Rectal smooth muscle tissue (tissue), 1 donor: ENCODE data around the gene MAP2K7.
"Not testable (repeated sequence)": the region's sequence is repeated elsewhere in the genome, so short reads cannot be mapped to it uniquely, and the experiment has no call there.

Experiments
- H3K27ac ChIP-seq: one replicate; pipeline ENCODE4 v1.7.0; 2013; ENCODE audit warnings: low read depth, low read length, inconsistent platforms
- H3K27me3 ChIP-seq: one replicate; pipeline ENCODE4 v1.7.0; 2013; ENCODE audit warnings: low read length; ENCODE audit not compliant: control insufficient read depth, insufficient read depth
- H3K36me3 ChIP-seq: one replicate; pipeline ENCODE4 v1.7.0; 2013; ENCODE audit warnings: low read length; ENCODE audit not compliant: control insufficient read depth, insufficient read depth
- H3K4me1 ChIP-seq: one replicate; pipeline ENCODE4 v1.7.0; 2013; ENCODE audit warnings: low read length; ENCODE audit not compliant: control insufficient read depth, insufficient read depth
- H3K4me3 ChIP-seq: one replicate; pipeline ENCODE4 v1.7.0; 2013; ENCODE audit warnings: low read length
- H3K9ac ChIP-seq: one replicate; pipeline ENCODE4 v1.7.0; 2013; ENCODE audit warnings: low read length

MAP2K7 gene

DNA sequence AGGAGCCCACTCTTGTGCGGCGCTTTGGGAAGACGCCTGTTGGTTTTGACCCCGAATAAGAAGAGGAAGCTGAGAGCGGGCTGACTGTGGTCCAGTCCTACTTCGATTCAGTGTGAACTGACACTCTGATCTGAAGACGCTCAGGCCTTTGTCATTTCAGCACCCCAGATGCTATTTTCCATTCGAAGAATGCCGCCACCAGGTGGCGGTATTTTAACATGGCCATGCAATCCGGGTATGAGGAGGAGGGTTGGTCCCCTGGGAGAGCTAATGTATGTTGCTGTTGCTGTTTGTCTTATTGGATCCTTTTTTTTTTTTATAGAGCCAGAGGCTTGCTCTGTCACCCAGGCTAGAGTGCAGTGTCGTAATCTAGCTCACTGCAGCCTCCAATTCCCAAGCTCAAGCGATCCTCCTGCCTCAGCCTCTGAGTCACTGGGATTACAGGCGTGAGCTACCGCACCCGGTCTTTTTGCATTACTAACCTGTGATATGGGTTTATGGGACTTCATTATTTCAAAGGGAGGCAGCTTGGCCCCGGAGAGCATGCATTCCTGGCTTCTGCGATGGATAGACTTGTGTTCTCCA, 40.6 kb downstream of the MAP2K7 start:
- H3K4me1 ChIP-seq = no peaks in the 10 kb centered on the region
- H3K27ac ChIP-seq = peak overlapping the region; percentile 81
- H3K4me3 ChIP-seq = peak overlapping the region; percentile 98
- H3K9ac ChIP-seq = peak overlapping the region; percentile 56
- peaks cover 9% of the 10 kb centered on the region for H3K36me3 ChIP-seq
- H3K27me3 ChIP-seq = no peaks in the 10 kb centered on the region

DNA sequence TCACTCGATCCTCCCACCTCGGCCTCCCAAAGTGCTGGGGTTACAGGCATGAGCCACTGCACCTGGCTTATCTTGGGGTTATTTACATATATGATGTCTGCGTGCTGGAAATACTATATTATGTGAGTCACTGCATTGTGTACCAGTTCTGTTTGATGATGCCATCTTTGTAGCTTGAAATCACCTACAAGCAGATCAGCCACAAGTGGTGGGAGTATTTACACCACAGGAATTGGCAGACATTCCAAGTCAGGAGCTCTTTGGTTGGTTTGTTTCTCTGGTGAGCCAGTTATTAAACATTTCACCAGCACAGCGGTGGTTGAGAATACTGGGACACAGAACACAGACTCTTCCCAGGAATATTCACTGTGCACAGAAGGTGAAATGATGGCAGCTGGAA, 44.3 kb downstream of the MAP2K7 start:
- no peak overlapping the region for H3K4me3 ChIP-seq
- no peaks in the 10 kb centered on the region for H3K36me3 ChIP-seq
- H3K9ac ChIP-seq = no peak overlapping the region
- no peak overlapping the region for H3K27ac ChIP-seq
- no peaks in the 10 kb centered on the region for H3K4me1 ChIP-seq
- no peaks in the 10 kb centered on the region for H3K27me3 ChIP-seq

DNA sequence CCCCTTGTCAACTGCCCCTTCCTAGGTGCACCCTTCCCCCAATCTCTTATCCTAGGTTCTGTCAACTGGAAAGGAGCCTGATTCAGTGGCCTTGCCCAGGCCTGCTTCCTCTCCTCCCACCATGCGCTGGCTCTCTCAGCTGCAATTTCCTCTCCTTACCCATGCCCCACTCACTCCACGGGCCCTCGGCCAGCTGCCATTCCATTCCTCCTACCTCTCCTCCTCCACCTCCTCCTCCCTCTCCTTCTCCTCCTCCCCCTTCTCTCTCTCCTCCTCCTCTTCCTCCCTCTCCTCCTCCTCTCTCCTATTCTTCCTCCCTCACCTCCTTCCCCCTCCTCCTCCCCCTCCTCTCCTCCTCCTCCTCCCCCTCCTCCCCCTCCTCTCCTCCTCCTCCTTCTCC, 49.4 kb downstream of the MAP2K7 start:
- no peak overlapping the region for H3K9ac ChIP-seq

DNA sequence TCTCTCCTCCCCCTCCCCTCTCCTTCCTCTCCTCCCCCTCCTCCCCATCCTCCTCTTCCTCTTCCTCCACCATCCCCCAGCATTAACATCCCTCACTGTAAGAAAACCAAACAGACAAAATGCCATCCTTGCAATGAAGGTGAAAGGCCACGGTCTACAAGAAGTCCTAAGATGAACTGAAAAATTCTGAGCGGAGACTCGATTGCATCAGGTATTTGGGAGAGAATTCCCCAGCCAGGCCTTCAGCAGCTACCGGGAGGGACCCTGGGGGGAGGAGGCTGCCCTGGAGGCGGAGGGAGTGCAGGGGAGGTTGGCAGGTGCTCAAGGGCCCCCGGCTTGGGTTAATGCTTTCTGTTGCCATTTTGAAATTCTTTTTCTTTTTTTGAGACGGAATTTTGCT, 49.9 kb downstream of the MAP2K7 start:
- H3K27me3 ChIP-seq = no peaks in the 10 kb centered on the region
- H3K27ac ChIP-seq = no peak overlapping the region
- no peak overlapping the region for H3K9ac ChIP-seq
- no peaks in the 10 kb centered on the region for H3K4me1 ChIP-seq
- no peak overlapping the region for H3K4me3 ChIP-seq
- H3K36me3 ChIP-seq = peaks cover 4% of the 10 kb centered on the region

More for the DNA sequence above, 49.4 kb downstream of the MAP2K7 start:
- Histone ChIP-seq H3K27ac (no peak overlapping the region), H3K36me3 (peaks cover 2% of the 10 kb centered on the region), H3K4me3 (no peak overlapping the region), H3K4me1 (no peaks in the 10 kb centered on the region), H3K27me3 (no peaks in the 10 kb centered on the region)

DNA sequence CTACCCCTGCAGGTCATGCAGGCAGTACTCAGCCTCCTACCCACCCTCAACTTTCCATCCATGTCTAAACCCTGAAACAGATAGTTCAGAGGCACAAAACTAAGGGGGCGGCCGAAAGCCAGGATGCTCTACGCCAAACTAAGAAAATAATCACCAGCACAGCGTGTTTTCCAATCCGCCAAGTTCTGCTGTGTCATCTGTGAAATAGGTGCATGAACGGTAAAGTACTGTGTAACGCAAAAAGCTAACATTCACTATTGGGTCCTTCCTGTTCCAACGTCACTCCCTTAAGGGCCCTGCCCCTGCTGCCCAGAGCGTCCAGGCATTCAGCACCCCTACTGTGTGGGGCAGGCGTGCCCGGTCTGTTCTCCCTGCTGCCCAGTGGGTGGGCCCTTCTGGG, 52.0 kb downstream of the MAP2K7 start:
- no peak overlapping the region for H3K27ac ChIP-seq
- H3K4me3 ChIP-seq = no peak overlapping the region
- no peaks in the 10 kb centered on the region for H3K27me3 ChIP-seq
- peaks cover 4% of the 10 kb centered on the region for H3K36me3 ChIP-seq
- no peak overlapping the region for H3K9ac ChIP-seq
- H3K4me1 ChIP-seq = no peaks in the 10 kb centered on the region

DNA sequence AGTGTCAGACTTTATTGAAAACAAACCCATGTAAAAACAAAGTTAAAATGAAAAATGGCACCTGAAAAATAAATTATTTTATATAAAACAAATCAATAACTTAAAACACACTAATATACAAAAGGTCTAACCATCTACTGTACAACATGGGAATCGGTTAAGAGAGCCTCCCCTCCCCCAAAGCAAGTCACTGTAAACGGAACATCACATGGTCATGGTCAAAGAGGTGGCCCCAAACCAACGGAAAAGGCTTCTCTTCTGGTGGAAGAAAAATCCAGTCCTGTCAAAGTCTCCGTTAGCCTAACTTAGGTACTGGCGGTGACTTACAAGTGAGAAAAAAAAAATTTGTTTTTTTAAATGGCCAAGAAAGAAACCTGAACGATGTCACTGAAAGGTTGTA, 55.5 kb downstream of the MAP2K7 start:
- Histone ChIP-seq H3K36me3 (peaks cover 8% of the 10 kb centered on the region), H3K4me1 (no peaks in the 10 kb centered on the region), H3K27me3 (no peaks in the 10 kb centered on the region), H3K4me3 (no peak overlapping the region), H3K27ac (no peak overlapping the region), H3K9ac (no peak overlapping the region)

DNA sequence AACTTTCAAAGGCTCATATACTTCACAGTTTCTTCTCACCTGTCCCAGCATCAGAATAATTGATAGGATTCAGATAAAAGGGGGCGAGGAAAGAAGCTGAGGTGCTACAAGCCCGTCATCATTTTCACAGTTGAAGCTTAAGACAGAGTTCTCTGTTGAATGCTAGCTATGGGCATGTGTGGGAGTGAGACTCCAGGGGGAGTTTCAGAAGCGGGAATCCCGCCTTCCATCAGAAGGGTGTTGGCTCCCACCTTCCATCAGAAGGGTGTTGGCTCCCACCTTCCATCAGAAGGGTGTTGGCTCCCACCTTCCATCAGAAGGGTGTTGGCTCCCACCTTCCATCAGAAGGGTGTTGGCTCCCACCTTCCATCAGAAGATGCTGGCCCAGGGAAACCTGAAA, 57.4 kb downstream of the MAP2K7 start:
- H3K9ac ChIP-seq, H3K4me1 ChIP-seq, H3K36me3 ChIP-seq, H3K27me3 ChIP-seq, H3K27ac ChIP-seq, H3K4me3 ChIP-seq: not testable (repeated sequence)

DNA sequence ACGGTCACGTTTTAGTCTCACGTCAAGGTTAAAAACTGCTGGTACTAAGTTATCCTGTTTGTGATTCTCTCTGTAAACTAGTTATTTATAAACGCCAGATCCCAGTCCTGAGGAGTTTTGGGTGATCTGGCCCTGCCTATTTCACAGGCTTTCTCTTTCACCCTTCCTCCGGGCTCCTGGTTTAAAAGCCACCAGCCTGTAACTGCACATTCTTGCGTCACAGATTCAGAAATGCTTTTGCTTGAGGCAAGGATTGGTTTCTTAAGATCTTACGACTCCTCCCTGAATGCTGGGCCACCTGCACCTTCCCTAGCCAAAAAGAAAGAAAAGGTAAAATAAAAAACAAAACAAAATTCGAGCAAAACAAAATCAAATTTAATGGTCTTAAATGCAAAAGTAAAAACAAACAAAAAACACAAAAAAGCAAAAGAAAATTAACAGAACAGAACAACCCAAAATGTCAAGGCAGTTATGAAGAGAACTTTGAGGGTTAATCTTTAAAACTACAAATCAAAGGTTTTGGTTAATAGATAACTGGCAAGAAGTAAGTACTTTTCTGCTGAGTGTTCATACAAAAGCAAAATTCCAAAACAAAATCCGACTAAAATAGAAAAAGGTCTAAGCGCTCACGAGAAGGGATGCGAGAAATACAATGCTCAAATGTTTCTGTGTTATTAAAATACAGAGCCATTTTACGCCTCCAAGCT, 58.4 kb downstream of the MAP2K7 start:
- no peaks in the 10 kb centered on the region for H3K27me3 ChIP-seq
- H3K36me3 ChIP-seq = peaks cover 15% of the 10 kb centered on the region
- no peak overlapping the region for H3K27ac ChIP-seq

DNA sequence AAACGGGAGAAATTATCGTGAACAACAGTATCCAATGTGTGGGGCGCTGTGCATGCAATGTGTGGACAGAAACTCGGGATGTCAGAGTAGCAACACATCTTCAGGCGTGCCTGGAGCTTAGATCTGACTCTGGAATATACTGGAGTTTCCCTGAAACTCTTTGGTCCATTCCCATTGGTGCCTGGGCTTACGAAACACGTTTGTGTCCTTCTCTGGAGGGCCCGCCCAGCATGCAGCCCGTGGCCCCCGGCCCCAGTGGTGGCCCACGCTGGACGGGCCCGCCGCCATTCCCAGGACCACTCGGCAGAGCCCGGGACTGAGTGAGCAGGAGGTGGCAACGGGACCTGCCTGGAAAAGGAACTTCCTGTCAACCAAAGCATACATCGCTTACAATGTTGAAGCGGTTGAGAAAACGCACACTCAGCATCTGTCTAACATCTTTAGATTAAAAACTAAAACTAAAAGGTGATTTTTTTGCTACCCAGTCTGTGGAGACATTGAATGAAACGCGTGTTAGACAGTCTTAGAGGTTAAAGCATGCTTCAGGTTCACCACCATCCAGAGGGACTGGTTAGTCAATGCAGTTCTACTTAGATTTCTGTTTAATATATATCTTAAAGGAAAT, 59.1 kb downstream of the MAP2K7 start:
- Histone ChIP-seq H3K9ac (no peak overlapping the region), H3K4me3 (no peak overlapping the region), H3K36me3 (peaks cover 20% of the 10 kb centered on the region)

More for the DNA sequence above, 58.4 kb downstream of the MAP2K7 start:
- no peak overlapping the region for H3K9ac ChIP-seq
- H3K4me1 ChIP-seq = no peaks in the 10 kb centered on the region
- H3K4me3 ChIP-seq = no peak overlapping the region

DNA sequence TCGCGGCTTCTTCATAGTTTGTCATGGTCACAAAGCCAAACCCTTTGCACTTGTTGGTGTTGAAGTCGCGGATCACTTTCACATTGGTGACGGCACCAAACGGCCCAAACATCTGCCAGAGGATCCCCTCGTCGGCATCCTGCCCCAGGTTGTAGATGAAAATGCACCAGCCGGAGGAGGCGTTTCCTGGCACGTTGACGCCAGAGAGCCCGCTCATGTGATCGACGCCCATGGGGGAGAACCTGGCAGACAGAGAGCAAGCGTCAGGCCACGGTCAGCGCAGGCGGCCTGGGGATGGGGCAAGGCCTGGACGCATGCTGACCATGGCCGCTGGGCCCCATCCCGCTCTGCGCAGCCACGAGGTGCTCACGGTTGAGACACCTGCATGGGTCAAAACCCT, 59.9 kb downstream of the MAP2K7 start:
- Histone ChIP-seq H3K9ac (no peak overlapping the region), H3K4me1 (no peaks in the 10 kb centered on the region), H3K36me3 (peaks cover 16% of the 10 kb centered on the region), H3K4me3 (no peak overlapping the region), H3K27ac (no peak overlapping the region), H3K27me3 (no peaks in the 10 kb centered on the region)

More for the DNA sequence above, 59.1 kb downstream of the MAP2K7 start:
- no peaks in the 10 kb centered on the region for H3K27me3 ChIP-seq
- H3K27ac ChIP-seq = no peak overlapping the region
- H3K4me1 ChIP-seq = no peaks in the 10 kb centered on the region
